ENCODE data around the gene ROBO2.

DNA sequence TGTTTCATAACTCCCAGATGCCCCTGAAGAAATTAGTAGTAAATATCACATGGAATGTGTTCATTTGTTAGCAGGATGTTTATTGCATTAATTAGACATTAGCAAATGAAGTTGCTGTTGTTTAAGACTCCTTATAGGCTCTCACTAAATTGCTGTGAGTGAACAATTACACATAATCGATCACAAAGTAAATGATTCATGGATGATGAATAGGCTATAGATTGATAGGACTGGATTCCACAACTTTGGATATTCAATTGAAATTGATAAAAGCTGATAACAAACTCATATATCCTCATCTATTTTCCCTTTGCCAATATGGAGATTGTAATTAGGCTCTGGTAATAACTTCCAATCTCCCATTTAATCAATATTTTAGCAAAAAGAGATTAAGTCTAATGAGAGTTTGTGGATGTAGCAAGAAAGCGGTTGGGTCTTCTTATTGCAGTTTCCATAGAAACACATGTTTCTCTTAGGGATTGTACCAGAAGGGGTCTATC lies 555.5 kb downstream of the ROBO2 start:
- TF ChIP-seq EZH2 (IDR thresholded peaks at IDR 0.05; ENCODE audit: low read depth, unreplicated experiment), result no peak
- no peak for TF ChIP-seq CTCF (conservative IDR thresholded peaks at IDR 0.05; ENCODE audit: low read depth in 2 of 2)
- TF ChIP-seq, protein P1, sequence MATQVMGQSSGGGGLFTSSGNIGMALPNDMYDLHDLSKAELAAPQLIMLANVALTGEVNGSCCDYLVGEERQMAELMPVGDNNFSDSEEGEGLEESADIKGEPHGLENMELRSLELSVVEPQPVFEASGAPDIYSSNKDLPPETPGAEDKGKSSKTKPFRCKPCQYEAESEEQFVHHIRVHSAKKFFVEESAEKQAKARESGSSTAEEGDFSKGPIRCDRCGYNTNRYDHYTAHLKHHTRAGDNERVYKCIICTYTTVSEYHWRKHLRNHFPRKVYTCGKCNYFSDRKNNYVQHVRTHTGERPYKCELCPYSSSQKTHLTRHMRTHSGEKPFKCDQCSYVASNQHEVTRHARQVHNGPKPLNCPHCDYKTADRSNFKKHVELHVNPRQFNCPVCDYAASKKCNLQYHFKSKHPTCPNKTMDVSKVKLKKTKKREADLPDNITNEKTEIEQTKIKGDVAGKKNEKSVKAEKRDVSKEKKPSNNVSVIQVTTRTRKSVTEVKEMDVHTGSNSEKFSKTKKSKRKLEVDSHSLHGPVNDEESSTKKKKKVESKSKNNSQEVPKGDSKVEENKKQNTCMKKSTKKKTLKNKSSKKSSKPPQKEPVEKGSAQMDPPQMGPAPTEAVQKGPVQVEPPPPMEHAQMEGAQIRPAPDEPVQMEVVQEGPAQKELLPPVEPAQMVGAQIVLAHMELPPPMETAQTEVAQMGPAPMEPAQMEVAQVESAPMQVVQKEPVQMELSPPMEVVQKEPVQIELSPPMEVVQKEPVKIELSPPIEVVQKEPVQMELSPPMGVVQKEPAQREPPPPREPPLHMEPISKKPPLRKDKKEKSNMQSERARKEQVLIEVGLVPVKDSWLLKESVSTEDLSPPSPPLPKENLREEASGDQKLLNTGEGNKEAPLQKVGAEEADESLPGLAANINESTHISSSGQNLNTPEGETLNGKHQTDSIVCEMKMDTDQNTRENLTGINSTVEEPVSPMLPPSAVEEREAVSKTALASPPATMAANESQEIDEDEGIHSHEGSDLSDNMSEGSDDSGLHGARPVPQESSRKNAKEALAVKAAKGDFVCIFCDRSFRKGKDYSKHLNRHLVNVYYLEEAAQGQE (IDR thresholded peaks at IDR 0.05; ENCODE audit: unreplicated experiment), result no peak
- no peak for TF ChIP-seq EZH2phosphoT487 (IDR thresholded peaks at IDR 0.05; ENCODE audit: unreplicated experiment)
- no peak for TF ChIP-seq POLR2AphosphoS5 (IDR thresholded peaks at IDR 0.05; ENCODE audit: low read depth)
- TF ChIP-seq CREB1 (CRISPR knock-in tag; IDR thresholded peaks at IDR 0.05; ENCODE audit: low read depth), result no peak
- TF ChIP-seq, protein P2, sequence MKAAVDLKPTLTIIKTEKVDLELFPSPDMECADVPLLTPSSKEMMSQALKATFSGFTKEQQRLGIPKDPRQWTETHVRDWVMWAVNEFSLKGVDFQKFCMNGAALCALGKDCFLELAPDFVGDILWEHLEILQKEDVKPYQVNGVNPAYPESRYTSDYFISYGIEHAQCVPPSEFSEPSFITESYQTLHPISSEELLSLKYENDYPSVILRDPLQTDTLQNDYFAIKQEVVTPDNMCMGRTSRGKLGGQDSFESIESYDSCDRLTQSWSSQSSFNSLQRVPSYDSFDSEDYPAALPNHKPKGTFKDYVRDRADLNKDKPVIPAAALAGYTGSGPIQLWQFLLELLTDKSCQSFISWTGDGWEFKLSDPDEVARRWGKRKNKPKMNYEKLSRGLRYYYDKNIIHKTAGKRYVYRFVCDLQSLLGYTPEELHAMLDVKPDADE (IDR thresholded peaks at IDR 0.05), result no peak
- TF ChIP-seq JUNB (IDR thresholded peaks at IDR 0.05; ENCODE audit: unreplicated experiment), result no peak
